Hematopoietic multipotent progenitor cell treated with erythropoietin and hydrocortisone succinate and interleukin-3 and kit ligand, for 17 days (in vitro differentiated cells): ENCODE measurements around the gene PRKAG3.

Experiments
- DNase-seq: peaks from one replicate; pipeline ENCODE4 v3.0.0-alpha.2; 2015; ENCODE audit warnings: low spot score

PRKAG3 gene

GRCh38 chr2:218814540-218815243, 16.9 kb downstream of the PRKAG3 start:
- DNase-seq, result no peak

GRCh38 chr2:218813771-218814460, 17.7 kb downstream of the PRKAG3 start:
- no peak for DNase-seq

- DNase-seq, result no peak
Observed at GRCh38 chr2:218812861-218813260, 18.7 kb downstream of the PRKAG3 start.

- DNase-seq, result no peak
Observed at GRCh38 chr2:218812096-218812815, 19.3 kb downstream of the PRKAG3 start.

- DNase-seq, result no peak
Observed at GRCh38 chr2:218811382-218811781, 20.2 kb downstream of the PRKAG3 start.

- no peak for DNase-seq
Observed at GRCh38 chr2:218810256-218810655, 21.3 kb downstream of the PRKAG3 start.

GRCh38 chr2:218809515-218809914, 22.1 kb downstream of the PRKAG3 start:
- no peak for DNase-seq

- no peak for DNase-seq
Observed at GRCh38 chr2:218807626-218808025, 24.0 kb downstream of the PRKAG3 start.

- no peak for DNase-seq
Observed at GRCh38 chr2:218806346-218806978, 25.1 kb downstream of the PRKAG3 start.

GRCh38 chr2:218805627-218806026, 26.0 kb downstream of the PRKAG3 start:
- no peak for DNase-seq

GRCh38 chr2:218804817-218805216, 26.8 kb downstream of the PRKAG3 start:
- no peak for DNase-seq

GRCh38 chr2:218802386-218802994, 29.1 kb downstream of the PRKAG3 start:
- DNase-seq, result no peak

GRCh38 chr2:218799990-218800389, 31.6 kb downstream of the PRKAG3 start:
- no peak for DNase-seq

GRCh38 chr2:218798767-218799504, 32.7 kb downstream of the PRKAG3 start:
- no peak for DNase-seq

- DNase-seq, result no peak
Observed at GRCh38 chr2:218796691-218797090, 34.9 kb downstream of the PRKAG3 start.

GRCh38 chr2:218792433-218792832, 39.2 kb downstream of the PRKAG3 start:
- DNase-seq, result no peak

- DNase-seq, result no peak
Observed at GRCh38 chr2:218788529-218789255, 42.9 kb downstream of the PRKAG3 start.

- no peak for DNase-seq
Observed at GRCh38 chr2:218786133-218786532, 45.5 kb downstream of the PRKAG3 start.

- no peak for DNase-seq
Observed at GRCh38 chr2:218785103-218785502, 46.5 kb downstream of the PRKAG3 start.

GRCh38 chr2:218783688-218784087, 47.9 kb downstream of the PRKAG3 start:
- no peak for DNase-seq

GRCh38 chr2:218782528-218782844, 49.1 kb downstream of the PRKAG3 start:
- no peak for DNase-seq
